Measurements from ENCODE around the gene PTPRR.
"Not testable (repeated sequence)": the region's sequence is repeated elsewhere in the genome, so short reads cannot be mapped to it uniquely, and the experiment has no call there.

Gene PTPRR

DNA sequence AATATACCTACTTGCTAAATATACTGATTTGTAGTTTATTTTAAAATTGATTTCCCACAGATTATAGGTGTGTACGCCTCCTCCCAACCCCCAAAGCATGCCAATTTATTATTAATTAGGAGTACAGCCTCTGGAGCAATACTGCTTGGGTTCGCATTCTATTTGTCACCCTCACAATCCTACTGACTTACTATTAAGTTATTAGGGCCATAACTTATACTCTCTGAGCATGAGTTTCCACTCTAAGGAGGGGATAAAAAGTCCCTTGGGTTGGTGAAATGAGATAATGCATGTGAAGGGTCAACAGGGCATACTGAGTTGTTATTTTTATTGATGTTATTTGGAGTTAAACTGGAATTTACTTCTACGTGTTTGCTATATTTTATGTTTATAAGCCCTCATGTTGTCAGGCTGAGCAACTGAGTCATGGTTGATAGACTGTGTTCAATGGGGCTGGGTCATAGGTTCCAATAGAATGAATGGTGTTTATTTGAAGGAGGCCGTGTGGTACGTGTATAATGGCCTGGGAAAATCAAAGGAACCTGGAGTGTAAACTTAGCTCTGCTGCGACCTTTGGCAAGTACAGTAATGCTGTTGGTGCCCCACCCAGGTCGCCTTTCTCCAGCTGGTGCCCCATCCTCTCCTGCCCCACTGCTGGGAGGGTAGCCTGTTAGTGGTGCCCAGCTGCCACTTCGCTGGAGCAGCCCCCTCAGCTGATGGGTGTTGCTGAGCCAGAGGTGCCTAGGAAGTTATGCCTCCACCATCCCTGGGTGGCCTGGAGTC, 184.0 kb downstream of the PTPRR start:
- no peak for DNase-seq

DNA sequence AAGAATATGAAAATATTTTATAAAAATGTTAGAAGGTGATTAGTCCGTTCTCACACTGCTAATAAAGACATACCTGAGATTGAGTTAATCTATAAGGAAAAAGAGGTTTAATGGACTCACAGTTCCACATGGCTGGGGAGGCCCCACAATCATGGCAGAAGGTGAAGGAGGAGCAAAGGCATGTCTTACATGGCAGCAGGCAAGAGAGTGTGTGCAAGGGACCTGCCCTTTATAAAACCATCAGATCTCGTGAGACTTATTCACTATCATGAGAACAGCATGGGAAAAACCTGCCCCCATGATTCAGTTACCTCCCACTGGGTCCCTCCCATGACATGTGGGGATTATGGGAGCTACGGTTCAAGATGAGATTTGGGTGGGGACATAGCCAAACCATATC, 185.3 kb downstream of the PTPRR start:
- not testable (repeated sequence) for DNase-seq

DNA sequence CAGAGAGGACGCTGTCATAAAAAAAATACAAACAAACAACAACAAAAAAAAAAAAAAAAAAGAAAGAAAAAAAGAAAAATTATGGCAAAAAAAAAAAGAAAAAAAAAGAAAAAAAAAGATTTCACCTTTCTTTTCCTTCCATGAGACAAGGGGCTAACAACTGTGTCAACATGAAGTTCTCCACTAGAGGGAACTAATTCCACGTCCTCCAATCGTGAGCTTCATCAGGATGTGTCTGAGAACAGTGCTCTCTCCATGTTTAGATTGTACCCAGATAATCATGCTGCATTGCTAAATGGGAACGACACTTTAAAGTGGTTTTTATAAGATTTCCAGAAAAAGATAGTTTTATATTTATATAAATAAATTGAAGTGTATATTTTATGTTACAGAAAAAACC, 187.2 kb downstream of the PTPRR start:
- DNase-seq: no peak

DNA sequence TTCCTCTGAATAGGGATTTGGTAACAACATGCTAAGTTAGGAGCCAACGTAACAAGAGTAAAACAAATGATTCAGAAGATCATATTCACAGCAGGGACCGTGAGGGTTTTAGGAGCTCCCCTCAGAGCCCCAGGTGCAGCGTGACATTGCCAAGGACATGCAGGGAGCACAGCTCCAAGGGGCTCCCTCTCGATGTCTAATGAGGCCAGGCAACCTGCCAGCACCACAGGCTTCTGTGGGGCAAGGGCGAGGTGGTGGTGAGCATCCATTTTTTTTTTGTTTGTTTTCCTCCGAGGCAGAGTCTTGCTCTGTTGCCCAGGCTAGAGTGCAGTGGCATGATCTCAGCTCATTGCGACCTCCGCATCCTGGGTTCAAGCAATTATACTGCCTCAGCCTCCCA, 188.3 kb downstream of the PTPRR start:
- no peak for DNase-seq

DNA sequence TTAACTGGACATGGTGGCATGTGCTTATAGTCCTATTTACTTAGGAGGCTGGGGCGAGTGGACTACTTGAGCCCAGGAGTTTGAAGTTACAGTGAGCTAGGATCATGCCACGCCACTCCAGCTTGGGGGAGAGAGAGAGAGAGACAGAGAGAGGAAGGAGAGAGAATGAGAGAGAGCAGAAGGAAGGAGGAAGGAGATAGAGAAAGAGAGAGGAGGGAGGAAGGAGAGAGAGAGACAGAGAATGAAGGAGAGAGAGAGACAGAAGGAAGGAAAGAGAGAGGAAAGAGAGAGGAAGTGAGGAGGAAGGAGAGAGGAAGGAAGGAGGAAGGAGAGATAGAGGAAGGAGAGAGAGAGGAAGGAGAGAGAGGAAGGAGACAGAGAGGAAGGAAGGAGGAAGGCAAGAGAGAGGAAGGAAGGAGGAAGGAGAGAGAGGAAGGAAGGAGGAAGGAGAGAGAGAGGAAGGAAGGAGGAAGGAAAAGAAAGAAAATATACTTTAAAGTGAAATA, 189.8 kb downstream of the PTPRR start:
- no peak for DNase-seq

DNA sequence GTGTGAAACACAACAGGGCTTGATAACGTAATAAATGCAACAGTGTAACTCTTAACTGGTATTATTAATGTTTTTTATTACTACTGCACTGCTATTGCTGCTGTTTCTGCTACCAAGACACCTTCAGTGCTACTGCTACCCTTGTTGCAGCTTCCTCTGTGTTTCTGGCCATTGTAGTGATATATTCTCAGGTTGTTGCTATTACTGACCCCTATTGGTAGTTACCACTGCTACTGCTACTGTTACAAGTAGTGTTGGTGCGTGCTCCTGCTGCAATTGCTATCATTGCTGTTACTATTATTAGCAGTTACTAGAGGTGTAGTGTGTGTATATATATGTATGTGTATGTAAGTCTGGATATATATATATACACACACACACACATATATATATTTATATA, 196.1 kb downstream of the PTPRR start:
- no peak for DNase-seq

DNA sequence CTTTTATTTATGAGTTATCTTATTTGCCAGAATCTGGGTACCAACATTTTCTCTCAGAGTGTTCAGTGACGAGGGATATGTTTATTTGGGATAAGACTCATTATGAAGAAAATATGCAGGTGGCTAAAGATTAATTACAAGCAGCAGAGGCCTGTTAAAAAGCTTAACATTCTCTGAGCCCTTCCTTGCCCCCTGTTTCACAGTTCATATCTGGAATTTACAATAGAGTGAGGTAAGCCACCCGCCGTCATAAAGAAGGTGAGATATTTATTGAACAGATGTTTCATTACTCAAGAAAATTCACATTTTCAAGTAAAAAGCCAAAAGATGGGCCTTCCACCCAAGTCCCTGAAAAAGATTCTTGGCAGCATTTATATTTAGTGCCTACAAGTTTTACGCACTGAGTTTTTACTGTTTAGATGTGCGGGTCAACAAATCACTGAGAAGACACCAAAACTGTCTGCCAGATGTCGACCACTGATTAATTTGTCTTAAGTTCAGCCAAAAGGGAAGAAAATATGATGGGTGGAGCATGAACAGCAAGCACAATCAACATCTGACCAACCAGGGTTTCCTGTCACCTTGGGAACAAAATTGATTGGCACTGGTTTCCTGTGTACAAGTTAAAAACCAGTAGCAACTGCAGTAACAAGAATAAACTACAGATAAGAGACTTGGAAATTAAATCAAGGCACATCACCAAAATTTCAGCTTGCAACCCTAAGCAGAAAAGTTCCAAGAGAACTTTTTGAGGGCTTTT, 197.8 kb downstream of the PTPRR start:
- no peak for DNase-seq

DNA sequence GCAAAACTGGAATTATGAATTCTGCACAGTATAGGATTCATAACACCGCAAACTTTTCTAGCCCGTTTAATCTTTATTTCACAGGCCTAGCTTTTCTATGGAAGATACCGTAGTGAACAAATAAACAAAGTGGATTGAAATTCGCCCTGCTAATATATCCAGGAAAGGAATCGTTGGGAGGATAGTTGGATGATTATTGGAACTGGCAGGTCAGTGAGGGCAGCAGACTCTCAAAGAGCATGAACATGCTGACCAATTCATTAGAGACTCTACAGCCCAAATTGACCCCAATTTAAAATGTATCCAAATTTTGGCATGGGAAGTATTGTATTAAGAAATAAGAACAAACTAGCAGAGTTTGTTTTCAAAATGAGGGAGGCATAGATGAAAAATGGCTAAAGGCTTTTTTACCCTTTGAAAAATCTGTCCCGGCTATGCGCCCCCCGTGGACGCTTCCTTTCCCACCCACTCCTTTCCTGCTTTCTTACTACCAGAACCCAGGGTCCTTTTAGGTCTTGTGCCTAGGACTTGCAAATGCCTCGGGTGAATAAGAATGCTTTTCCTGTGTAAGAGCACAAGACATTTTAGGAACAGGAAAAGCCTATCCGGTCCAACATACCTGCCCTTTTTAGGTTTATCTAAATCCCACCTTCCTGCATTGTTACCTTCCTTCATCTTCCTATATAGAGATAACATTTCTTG, 198.7 kb downstream of the PTPRR start:
- no peak for DNase-seq

DNA sequence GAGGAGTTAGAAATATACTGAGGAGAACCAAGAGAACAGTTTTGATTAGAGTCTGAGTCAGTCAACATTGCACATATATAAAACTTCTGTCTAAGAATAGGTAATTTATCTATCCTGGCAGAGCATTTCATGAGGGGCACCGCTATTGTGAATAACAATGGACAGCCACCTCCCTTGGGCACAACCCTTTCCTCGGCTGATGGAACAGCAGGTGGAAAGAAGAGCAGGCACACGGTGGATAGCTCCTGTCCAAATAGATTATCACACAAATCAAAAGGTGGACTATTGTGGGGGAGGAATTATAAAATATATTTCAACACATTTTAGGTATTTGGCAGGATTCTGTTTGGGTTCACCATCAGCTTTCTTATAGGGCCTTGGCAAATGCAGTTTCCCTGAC, 199.3 kb downstream of the PTPRR start:
- no peak for DNase-seq

DNA sequence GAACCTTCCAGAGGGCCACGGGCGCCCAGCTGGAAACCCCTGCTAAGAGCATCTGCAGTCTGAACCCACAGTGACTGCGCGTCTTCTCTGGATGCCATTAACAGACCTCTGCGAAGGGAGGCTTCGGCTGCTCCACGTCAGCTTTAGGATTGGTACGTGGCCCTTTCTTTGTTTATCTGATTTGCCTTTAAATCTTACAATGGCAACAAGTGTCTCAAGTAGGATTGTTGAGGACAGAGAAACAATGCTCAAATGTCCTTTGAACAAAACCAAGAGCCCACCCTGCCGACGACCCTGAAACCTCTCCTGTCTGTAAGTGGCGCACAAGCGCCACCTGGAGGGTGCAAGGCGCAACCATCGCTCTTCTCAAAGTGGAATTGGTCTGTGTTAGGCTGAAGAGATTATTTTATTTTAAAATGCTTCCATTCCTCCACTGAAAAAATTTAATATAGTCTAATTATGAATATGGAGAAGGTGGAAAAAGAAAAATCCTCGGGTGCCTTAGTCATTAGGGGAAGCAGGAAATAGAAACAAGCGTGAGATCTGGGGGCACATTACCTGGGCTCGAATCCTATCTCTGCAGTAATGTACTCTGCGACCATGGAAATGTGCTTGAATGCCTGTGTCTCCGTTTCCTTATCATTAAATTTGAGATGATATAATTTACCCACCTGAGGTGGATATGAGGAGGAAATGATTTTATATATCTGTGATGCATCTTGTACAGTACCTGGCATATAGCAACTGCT, 200.7 kb downstream of the PTPRR start:
- peak; percentile 3 to 16 for DNase-seq

DNA sequence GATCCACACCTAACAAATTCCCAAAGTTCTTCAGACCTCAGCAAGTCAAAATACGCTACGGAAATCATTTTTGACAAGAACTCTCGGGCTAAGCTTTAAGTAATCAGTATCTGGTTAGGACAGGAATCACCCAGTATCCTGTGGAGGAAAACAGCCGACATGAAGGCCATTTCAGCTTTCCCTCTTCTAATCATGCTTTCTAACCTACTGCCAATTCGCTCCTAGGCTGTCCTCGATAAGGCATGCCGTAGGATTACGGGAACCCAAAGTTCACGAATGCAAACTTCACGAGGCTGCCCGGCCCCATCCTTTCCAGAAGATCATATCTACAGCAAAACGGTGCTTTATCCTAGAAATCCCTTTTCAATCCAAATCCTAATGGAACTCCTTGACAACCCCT, 201.5 kb downstream of the PTPRR start:
- no peak for DNase-seq

DNA sequence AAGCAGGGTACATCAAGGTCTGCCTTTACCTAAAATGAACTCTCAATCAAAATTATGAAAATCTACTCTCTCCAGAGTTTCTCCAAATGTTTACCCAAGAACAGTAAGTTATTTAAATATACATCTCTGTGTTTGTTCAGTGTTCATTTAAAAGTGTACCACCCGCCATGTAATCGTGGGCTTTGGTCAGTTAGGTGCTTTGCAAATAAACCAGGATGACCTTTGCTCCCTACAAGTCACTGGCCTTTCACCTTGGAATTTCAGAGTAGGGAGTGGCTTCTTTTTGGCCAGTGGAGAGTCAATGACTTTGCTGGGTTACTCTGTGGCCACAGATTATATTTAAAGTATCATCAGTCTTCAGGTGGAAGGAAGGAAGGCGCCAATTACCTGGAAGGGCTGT, 208.7 kb downstream of the PTPRR start:
- DNase-seq: no peak

DNA sequence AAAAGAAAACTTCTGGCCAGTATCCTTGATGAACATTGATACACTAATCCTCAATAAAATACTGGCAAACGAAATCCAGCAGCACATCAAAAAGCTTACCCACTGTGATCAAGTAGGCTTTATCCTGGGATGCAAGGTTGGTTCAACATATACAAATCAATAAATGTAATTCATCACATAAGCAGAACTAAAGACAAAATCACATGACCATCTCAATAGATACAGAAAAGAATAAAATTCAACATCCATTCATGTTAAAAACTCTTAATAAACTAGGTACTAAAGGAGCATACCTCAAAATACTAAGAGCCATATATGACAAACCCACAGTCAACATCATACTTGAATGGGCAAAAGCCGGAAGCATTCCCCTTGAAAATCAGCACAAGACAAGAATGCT, 211.5 kb downstream of the PTPRR start:
- DNase-seq: no peak

DNA sequence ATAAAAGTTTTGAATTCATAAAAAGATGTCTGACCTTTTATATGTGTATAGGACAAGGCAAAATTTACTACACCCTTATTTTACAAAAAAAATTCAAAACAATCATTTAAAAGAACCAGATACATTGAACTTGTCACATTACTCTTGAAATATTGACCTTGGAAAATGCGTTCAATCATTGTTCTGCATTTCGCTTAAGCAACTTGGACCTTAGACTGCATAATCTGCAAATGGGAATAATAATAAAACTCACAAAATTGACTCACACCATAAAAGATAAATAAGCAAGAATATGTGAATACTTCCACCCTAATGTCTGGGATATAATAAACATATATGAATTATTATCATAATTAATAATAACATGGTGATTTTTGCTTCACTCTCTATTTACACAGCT, 213.9 kb downstream of the PTPRR start:
- no peak for DNase-seq

DNA sequence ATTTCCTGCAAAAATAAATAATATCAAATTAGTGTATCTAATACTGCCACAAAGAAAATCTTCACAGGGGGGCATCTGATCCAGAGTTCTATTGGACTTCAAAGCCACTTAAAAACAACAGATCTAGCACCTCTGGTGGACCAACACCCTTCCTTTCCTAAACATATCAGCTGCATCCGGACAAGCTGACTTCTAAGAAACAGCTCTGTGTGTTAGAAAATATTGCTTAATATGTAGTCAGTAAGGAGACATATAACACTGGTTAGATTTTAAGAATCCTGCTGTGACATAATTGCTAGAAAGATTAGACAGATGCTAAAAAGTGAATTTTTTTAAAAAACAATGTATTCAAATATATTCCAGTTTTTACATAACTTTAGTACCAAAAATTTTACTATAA, 222.2 kb downstream of the PTPRR start:
- DNase-seq: no peak

DNA sequence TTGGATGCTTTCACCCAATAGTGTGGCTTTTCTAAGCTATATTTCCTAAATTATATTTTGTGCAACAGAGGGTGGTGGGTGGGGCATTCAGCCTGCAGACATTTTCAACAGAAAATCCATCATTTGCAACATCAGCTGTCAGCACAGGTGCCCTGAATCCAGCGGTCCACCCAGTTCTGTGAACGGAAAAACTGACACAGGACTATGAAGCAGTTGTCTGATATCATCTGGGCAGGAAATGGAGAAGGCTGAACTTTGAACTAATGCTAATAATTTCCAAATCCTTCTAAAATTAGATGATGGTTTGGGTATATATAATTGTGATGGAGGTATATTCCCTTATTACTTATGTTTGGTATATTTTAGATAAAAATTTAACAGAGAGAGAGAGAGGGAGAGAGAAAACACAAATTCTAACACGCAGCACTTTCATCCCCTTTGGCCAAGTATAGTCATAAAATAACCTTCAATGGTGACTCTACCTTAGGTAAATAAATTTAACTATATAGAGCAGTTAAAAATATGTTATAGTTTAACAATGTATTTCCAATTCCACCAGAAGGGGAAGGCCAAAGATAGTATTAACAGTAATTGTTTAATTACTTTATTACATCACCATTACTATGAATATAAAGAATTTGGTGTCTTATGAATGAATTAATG, 225.0 kb downstream of the PTPRR start:
- no peak for DNase-seq

DNA sequence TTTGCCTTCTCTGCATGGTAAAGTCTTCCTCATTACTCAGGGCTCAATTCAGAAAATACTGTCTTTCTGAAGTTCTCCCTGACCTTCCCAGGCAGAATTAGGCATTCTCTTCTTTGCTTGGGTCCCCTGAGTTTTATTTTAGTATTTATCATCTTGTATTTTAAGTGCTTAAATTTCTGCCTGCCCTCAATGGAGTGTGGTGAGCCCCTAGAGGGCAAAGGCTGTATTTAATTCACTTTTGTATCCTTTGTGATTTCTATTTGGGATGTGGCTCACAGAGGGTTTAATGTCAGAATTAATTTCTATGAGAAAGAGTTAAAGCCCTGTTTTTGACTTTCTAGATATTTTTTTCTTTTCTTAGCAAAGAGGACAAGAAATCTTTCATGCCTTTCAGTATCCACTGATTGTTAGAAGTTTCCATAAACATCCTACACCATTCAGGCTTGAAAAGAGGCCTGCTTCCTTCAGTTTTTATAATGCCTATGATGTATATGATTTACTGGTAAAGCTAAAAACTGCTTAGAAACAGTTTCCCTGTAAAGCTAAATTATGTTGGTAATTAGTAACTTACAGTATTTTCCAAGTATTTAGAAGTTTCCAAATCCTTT, 227.8 kb downstream of the PTPRR start:
- DNase-seq: no peak

DNA sequence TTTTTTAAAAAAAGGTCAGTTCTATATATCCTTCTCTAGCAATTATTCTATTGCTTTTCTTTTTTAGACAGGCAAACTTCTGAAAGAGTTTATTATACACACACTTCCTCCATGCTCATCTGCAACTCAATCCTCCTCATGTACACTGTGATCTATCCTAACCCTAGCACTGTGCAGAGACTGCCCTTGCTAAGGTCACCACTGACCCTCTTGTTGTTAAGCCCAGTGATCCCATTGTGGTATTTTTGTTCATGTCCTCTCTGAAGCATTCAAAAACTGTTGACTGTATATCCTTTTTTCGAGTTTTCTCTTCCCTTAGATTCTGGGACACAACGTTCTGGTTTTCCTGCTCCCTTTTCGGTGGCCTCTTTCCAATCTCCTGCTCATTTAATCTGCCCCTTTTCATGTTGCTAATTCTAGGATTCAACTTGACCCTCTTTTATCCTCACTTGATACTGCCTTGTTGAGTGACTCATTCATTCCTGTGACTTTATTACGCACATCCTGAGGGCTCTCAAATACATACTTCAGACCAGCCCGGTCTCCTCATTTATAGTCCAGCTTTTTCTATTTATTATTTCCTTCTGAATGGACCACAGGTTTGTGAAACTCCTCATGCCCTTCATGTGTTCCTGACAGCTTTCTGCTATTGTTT, 229.4 kb downstream of the PTPRR start:
- DNase-seq: no peak

DNA sequence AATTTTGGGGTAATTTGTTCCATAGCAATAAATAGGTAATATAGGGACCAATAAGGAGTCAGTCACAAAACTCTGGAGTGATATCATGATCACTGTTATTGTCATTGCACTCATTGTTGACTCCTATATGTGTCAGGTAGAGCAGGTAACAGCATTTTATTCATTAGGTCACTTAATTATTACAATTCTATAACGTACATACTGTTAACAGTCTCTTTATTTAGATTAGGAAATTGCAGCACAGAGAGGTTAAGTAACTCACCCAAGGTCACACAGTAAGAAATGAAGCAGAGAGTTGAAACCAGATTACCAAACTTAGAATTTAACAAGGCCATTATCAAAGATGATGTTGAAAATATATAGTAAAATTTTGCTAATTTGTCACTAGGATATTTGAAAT, 233.6 kb downstream of the PTPRR start:
- no peak for DNase-seq

DNA sequence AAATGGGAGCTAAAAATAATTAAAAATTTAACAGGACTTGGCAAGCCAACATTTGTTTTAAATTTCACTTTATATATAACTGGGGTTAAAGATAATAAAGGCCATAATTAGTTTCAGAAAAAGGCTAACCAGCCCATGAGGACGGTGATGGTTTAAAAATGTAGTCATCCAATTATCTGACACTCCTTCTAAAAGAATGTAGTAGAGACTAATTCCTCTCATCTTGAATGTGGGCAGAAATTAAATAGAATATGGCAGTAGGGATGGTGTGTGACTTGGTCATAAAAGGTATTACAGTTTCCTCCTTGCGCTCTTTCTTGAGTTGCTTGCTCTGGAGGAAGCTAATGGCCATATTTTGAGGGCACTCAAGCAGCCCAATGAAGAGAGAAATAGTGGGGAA, 234.2 kb downstream of the PTPRR start:
- no peak for DNase-seq

DNA sequence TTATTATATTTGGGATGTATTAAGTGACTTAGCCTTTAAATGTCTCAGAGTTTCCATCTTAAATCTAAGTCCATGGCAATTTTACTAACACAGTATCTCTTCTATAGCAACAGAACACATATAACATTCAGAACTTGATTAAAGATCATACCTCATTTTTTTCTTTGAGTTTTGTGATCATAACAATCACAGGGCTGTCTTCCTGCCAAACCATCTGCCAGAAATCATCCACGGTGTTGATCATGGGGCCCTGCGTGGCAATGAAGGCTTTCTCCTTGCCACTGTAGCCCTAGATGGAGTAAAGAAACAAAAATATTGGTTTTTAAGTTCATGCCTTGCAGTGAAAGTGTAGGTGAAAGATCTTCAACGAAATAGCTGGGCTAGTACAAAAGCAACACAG, 236.6 kb downstream of the PTPRR start:
- no peak for DNase-seq
